Measurements from ENCODE around the gene ARL8A. TPM values are rescaled to one million over a fixed set of nuclear protein-coding genes. Genes with fewer than 3 reads are reported as not detected.

ARL8A gene
- total and polyA plus RNA-seq, 2 donors (not counting 1 experiment from before 2014, with no cell fraction given): 67.6 to 70.7 TPM

DNA sequence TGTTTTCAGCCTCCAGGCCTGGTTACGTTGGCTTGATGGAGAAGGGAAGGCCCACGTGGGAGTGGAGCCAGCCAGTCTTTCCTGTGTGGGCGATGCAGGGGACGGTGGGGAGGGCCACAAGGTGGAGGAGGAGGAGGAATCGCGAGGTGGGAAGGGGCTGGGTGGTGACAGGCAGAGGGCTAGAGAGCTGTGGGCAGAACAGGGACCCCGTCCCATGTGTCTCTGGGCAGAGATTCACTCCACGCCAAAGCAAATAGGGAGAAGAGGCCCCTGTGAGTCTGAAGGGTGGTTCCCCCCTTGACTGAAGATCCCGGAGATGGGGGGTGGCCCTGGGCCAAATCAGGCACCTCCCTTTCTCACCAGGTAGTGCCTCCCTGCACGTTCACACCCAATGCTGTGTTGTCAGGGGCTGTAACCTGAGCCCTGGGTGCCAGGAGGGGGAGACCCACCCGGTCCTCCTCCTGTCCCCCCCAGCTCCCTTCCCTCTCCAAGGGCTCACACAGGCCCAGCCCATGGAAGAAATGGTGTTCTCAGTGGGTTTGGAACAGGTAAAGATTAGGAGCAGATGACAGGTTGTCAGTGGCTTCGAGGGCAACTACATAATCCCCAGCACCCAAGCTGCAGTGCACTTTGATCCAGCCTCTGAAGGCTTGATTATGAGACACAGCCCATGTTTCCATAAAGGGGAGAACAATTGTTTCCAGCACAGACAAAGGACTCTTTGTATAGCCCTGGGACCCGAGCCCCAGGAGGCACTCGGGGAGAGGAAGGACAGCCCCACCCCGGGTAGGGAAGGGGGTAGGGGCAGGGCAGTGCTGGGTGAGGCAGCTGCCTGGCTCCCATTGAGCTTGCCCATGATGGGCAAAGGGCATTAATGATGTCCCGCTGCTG is 59.5 kb downstream of the ARL8A start:
- no peaks in the 10 kb centered on the region for H3K9me3 Mint-ChIP-seq (ENCODE audit: insufficient read depth)
- 71% methylated on average over 12 of the region's 16 CpGs for WGBS (ENCODE audit: insufficient coverage)
- intact Hi-C loops (cut with micrococcal nuclease): no loop called here
- Histone ChIP-seq H3K4me1 (ENCODE audit: control insufficient read depth in 2 of 2, insufficient read depth in 2 of 2, low read length in 2 of 2) (no peaks in the 10 kb centered on the region), H3K36me3 (replicated peaks in 1 of 2; ENCODE audit: control extremely low read depth in 1 of 2, control insufficient read depth in 1 of 2, extremely low read depth in 1 of 2, insufficient read depth in 2 of 2, low read length in 1 of 2) (no peaks in the 10 kb centered on the region), H3K9me3 (ENCODE audit: control extremely low read depth in 1 of 3, control insufficient read depth in 2 of 3, insufficient read depth in 1 of 3, low read length in 2 of 3) (no peaks in the 10 kb centered on the region), H3K79me2 (ENCODE audit: control insufficient read depth, insufficient read depth, low read length) (no peaks in the 10 kb centered on the region), H3K9ac (ENCODE audit: low read length) (no peak overlapping the region), H3K27ac (ENCODE audit: low read length in 2 of 2) (no peak overlapping the region), H2AFZ (ENCODE audit: insufficient read depth, low read depth, low read length, poor library complexity, severe bottlenecking) (no peak overlapping the region), H3K4me3 (ENCODE audit: control extremely low read depth in 1 of 5, extremely low read depth in 1 of 5, insufficient read depth in 1 of 5, low read depth in 2 of 5, low read length in 4 of 5) (no peak overlapping the region), H3K4me2 (replicated peaks; ENCODE audit: low read depth, low read length, poor library complexity, severe bottlenecking) (no peak overlapping the region), H3K27me3 (replicated peaks in 1 of 4; ENCODE audit: control extremely low read depth in 1 of 4, control insufficient read depth in 3 of 4, insufficient read depth in 4 of 4, low read length in 3 of 4) (peaks cover 0 to 2% (median 0%) of the 10 kb centered on the region in 4 experiments), H4K20me1 (ENCODE audit: control insufficient read depth, insufficient read depth, low read length, poor library complexity, severe bottlenecking) (no peaks in the 10 kb centered on the region)
- H3K4me1 Mint-ChIP-seq: no peaks in the 10 kb centered on the region
- ChIA-PET CTCF (no interaction called here), POLR2A (no interaction called here)
- TF ChIP-seq, protein P1, sequence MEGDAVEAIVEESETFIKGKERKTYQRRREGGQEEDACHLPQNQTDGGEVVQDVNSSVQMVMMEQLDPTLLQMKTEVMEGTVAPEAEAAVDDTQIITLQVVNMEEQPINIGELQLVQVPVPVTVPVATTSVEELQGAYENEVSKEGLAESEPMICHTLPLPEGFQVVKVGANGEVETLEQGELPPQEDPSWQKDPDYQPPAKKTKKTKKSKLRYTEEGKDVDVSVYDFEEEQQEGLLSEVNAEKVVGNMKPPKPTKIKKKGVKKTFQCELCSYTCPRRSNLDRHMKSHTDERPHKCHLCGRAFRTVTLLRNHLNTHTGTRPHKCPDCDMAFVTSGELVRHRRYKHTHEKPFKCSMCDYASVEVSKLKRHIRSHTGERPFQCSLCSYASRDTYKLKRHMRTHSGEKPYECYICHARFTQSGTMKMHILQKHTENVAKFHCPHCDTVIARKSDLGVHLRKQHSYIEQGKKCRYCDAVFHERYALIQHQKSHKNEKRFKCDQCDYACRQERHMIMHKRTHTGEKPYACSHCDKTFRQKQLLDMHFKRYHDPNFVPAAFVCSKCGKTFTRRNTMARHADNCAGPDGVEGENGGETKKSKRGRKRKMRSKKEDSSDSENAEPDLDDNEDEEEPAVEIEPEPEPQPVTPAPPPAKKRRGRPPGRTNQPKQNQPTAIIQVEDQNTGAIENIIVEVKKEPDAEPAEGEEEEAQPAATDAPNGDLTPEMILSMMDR (IDR thresholded peaks at IDR 0.05): no peak
- no peak for TF ChIP-seq EZH2 (IDR thresholded peaks at IDR 0.05; ENCODE audit: borderline replicate concordance, insufficient read depth, low read depth, low read length, poor library complexity, severe bottlenecking)
- ATAC-seq (ENCODE audit: low read depth) (no peak), DNase-seq (no peak)
- H3K27ac Mint-ChIP-seq: no peak overlapping the region
- peaks cover 11% of the 10 kb centered on the region for H3K27me3 Mint-ChIP-seq
- H3K4me3 Mint-ChIP-seq: no peak overlapping the region

Small RNA genes within 50 kb of the gene (small RNA-seq; reads per million reads assigned to genes)
- not detected for gene CRIP1P3 (ENCODE audit: insufficient read length, low read depth, low replicate concordance)

Other genes starting within 250 kb of the ARL8A start
- not detected in 2 replicates for gene LMOD1, start 198.2 kb downstream of the ARL8A start, total RNA-seq
- not detected in 2 replicates for gene LMOD1, start 198.2 kb downstream of the ARL8A start, polyA plus RNA-seq
- gene TIMM17A, start 189.2 kb downstream of the ARL8A start, total RNA-seq: 31.5 and 32.3 TPM in 2 replicates
- 13.7 and 40.7 TPM in 2 replicates for gene TIMM17A, start 189.2 kb downstream of the ARL8A start, polyA plus RNA-seq
- gene RNPEP, start 162.1 kb downstream of the ARL8A start, total RNA-seq: 42.9 and 43.1 TPM in 2 replicates
- gene RNPEP, start 162.1 kb downstream of the ARL8A start, polyA plus RNA-seq: 28.9 and 34.7 TPM in 2 replicates
- gene ELF3, start 134.2 kb downstream of the ARL8A start, total RNA-seq: 1.5 and 1.6 TPM in 2 replicates
- 1.6 and 4.0 TPM in 2 replicates for gene ELF3, start 134.2 kb downstream of the ARL8A start, polyA plus RNA-seq
- gene GPR37L1, start 21.8 kb downstream of the ARL8A start, total RNA-seq: not detected in 2 replicates
- gene GPR37L1, start 21.8 kb downstream of the ARL8A start, polyA plus RNA-seq: not detected in 2 replicates
- 16.0 and 16.5 TPM in 2 replicates for gene PTPN7, start 15.9 kb upstream of the ARL8A start, total RNA-seq
- 37.5 and 53.0 TPM in 2 replicates for gene PTPN7, start 15.9 kb upstream of the ARL8A start, polyA plus RNA-seq
- not detected in 2 replicates for gene LGR6, start 49.1 kb upstream of the ARL8A start, total RNA-seq
- 0.25 and 0.28 TPM in 2 replicates for gene LGR6, start 49.1 kb upstream of the ARL8A start, polyA plus RNA-seq
- 2.2 and 2.8 TPM in 2 replicates for gene UBE2T, start 197.2 kb upstream of the ARL8A start, total RNA-seq
- 6.5 and 10.0 TPM in 2 replicates for gene UBE2T, start 197.2 kb upstream of the ARL8A start, polyA plus RNA-seq
- gene PPP1R12B, start 204.0 kb upstream of the ARL8A start, total RNA-seq: 36.8 and 49.6 TPM in 2 replicates
- gene PPP1R12B, start 204.0 kb upstream of the ARL8A start, polyA plus RNA-seq: 4.8 and 7.1 TPM in 2 replicates

Measured in B cell (primary cell).